HepG2 (cell line): Measurements from ENCODE around the gene MYO5B. TPM values are rescaled to one million over a fixed set of nuclear protein-coding genes. Genes with fewer than 3 reads are reported as not detected.
A peak's percentile ranks its signal among the peaks of the same experiment; 100 is the strongest.

Source experiments
- ATAC-seq: fragments of 200-7000 bp; cut with Tn5 transposase; 3 replicates; pipeline ENCODE4 v1.9.1; 2020; ENCODE audit warnings: mild to moderate bottlenecking, moderate library complexity
- BruUV-seq: library from RNA; stranded (reverse); fragments of 400-500 nt; replicated peaks from 2 replicates; lab custom pipeline; 2021; lab: Mats Ljungman, UMichigan
- CTCF ChIA-PET: fragments of 300-600 bp; formaldehyde crosslinking; extraction: SDS; loops from one replicate; lab custom pipeline; 2021; ENCODE audit warnings: low total read pairs, inconsistent platforms, low intra/inter-chr PET ratio; lab: Yijun Ruan, JAX
- POLR2A ChIA-PET: fragments of 350-600 bp; sonication (Branson Sonifier 250); formaldehyde crosslinking; loops from one replicate; lab custom pipeline; 2020; ENCODE audit warnings: antibody characterized with exemption, inconsistent platforms; lab: Yijun Ruan, JAX
- DNase-seq: peaks from one replicate; pipeline ENCODE4 v3.0.0-alpha.2; 2015; ENCODE audit warnings: low spot score
- FAIRE-seq: peaks from 3 replicates; lab custom pipeline; 2011; peaks lifted over from hg19 to GRCh38; lab: Jason Lieb, UNC
- H2AFZ ChIP-seq: one replicate; pipeline ENCODE4 v1.6.1; 2011; ENCODE audit warnings: low read length, inconsistent platforms
- H3K27ac ChIP-seq: fragments of 300-600 bp; 3 replicates; pipeline ENCODE4 v1.8.0; 2011; ENCODE audit warnings: mixed run types, mild to moderate bottlenecking, mixed read lengths, low read length, inconsistent platforms; ENCODE audit not compliant: insufficient read depth; ENCODE audit errors: extremely low read length
- H3K27me3 ChIP-seq, 2 experiments: fragments of 200-600 bp in 1 of 2; 2 replicates in 1 of 2; 3 replicates in 1 of 2; pipeline versions ENCODE4 v1.6.0 to v1.8.0; 2011; ENCODE audit warnings: low read length in 2 of 2, mild to moderate bottlenecking in 2 of 2, moderate library complexity in 2 of 2, inconsistent platforms in 1 of 2; ENCODE audit not compliant: insufficient read depth in 2 of 2, control insufficient read depth in 1 of 2
- H3K36me3 ChIP-seq, 2 experiments: fragments of 200-600 bp in 1 of 2; replicated peaks in 1 of 2; 2 replicates in 1 of 2; 3 replicates in 1 of 2; pipeline versions ENCODE4 v1.5.1 to v1.8.0; 2011; ENCODE audit warnings: low read length in 2 of 2, inconsistent platforms in 1 of 2; ENCODE audit not compliant: insufficient read depth in 2 of 2, control insufficient read depth in 1 of 2
- H3K4me1 ChIP-seq: 2 replicates; pipeline ENCODE4 v1.5.1; 2012; ENCODE audit warnings: low read length, inconsistent platforms; ENCODE audit not compliant: insufficient read depth
- H3K4me2 ChIP-seq: 2 replicates; pipeline ENCODE4 v1.6.0; 2011; ENCODE audit warnings: low read depth, low read length, inconsistent platforms
- H3K4me3 ChIP-seq, 3 experiments: fragments of 200-600 bp in 1 of 3; sonication (generic), shearing (Covaris generic) in 1 of 3; replicated peaks in 1 of 3; 2 replicates each; pipeline ENCODE4 v1.5.1; 2011 to 2016; ENCODE audit warnings: low read length in 3 of 3, inconsistent platforms in 2 of 3, low read depth in 2 of 3, mild to moderate bottlenecking in 2 of 3, control low read depth in 1 of 3, mixed read lengths in 1 of 3; ENCODE audit not compliant: insufficient read depth in 1 of 3
- H3K79me2 ChIP-seq: one replicate; pipeline ENCODE4 v1.6.1; 2011; ENCODE audit warnings: low read length, inconsistent platforms; ENCODE audit not compliant: insufficient read depth
- H3K9ac ChIP-seq: 2 replicates; pipeline ENCODE4 v1.6.0; 2011; ENCODE audit warnings: mild to moderate bottlenecking, low read depth, low read length, inconsistent platforms; ENCODE audit not compliant: insufficient read depth
- H3K9me3 ChIP-seq: 2 replicates; pipeline ENCODE4 v1.5.1; 2012; ENCODE audit warnings: mild to moderate bottlenecking, low read length
- H4K20me1 ChIP-seq: 2 replicates; pipeline ENCODE4 v1.6.0; 2011; ENCODE audit warnings: inconsistent platforms, mild to moderate bottlenecking, low read length, moderate library complexity; ENCODE audit not compliant: insufficient read depth
- BCL6 ChIP-seq: IDR thresholded peaks from 2 replicates; pipeline ENCODE4 v1.6.1; 2016; ENCODE audit warnings: missing genetic modification reagents, missing compliant biosample characterization
- HINFP ChIP-seq: sonication (generic); formaldehyde crosslinking; IDR thresholded peaks from 2 replicates; pipeline ENCODE4 v1.4.0; 2020; ENCODE audit warnings: low read depth, mild to moderate bottlenecking, missing genetic modification reagents
- STAG1 ChIP-seq: sonication (generic); formaldehyde crosslinking; IDR thresholded peaks from 2 replicates; pipeline ENCODE4 v1.4.0; 2020; ENCODE audit warnings: missing genetic modification reagents
- ZNF616 ChIP-seq: sonication (generic); formaldehyde crosslinking; IDR thresholded peaks from 2 replicates; pipeline ENCODE4 v1.5.0; 2020; ENCODE audit warnings: low read depth, mild to moderate bottlenecking, missing genetic modification reagents
- ZSCAN21 ChIP-seq: sonication (generic); formaldehyde crosslinking; IDR thresholded peaks from 2 replicates; pipeline ENCODE4 v1.8.0; 2022; ENCODE audit warnings: mild to moderate bottlenecking, missing genetic modification reagents, moderate library complexity, borderline replicate concordance
- WGBS: methylation state at CpG from one replicate; pipeline ENCODE4 v1.1.6; 2017; ENCODE audit warnings: low lambda C conversion rate; 5-methylcytosine and 5-hydroxymethylcytosine counted together
- in situ Hi-C: cut with HindIII; loops from 2 replicates; pipeline ENCODE4 v1.10.0; 2017; ENCODE audit warnings: low pct_unique_long_range_greater_than_20kb; ENCODE audit not compliant: extremely low pct_ligation_motif_present
- intact Hi-C: fragments of 100-400 bp; cut with micrococcal nuclease; formaldehyde crosslinking; loops from one replicate; pipeline ENCODE4 v1.10.0; 2022; ENCODE audit not compliant: unreplicated experiment
- polyA plus RNA-seq, 8 experiments: library from polyadenylated mRNA; depleted of rRNA in 3 of 8; stranded (reverse) in 7 of 8; unstranded in 1 of 8; fragments of >200 nt; fragmentation: Illumina TruSeq in 4 of 8; extraction: Trizol in 4 of 8; gene quantifications; 2 replicates each; pipeline versions ENCODE4 v1.2.1 to v1.2.3, GENCODE V29; 2011 to 2016; ENCODE audit warnings: low read depth in 4 of 8, missing spikeins in 1 of 8, mixed read lengths in 1 of 8; ENCODE audit not compliant: insufficient read depth in 1 of 8
- total RNA-seq, 5 experiments: library from RNA; depleted of rRNA; stranded (reverse); fragments of >200 nt; fragmentation: Illumina TruSeq; extraction: Trizol; gene quantifications; 2 replicates each; pipeline ENCODE4 v1.2.3, GENCODE V29; 2016; ENCODE audit warnings: low read depth in 1 of 5
- TF ChIP-seq, protein P1 (sequence below): sonication (generic); formaldehyde crosslinking; IDR thresholded peaks from 2 replicates; pipeline ENCODE4 v1.4.0; 2020; ENCODE audit warnings: mild to moderate bottlenecking, missing genetic modification reagents

MYO5B gene
- total and polyA plus RNA-seq, 2 of the 13 experiments (the other 11 are each of a cell fraction or from before 2014, with no cell fraction given): 13.1 to 24.0 TPM

DNA sequence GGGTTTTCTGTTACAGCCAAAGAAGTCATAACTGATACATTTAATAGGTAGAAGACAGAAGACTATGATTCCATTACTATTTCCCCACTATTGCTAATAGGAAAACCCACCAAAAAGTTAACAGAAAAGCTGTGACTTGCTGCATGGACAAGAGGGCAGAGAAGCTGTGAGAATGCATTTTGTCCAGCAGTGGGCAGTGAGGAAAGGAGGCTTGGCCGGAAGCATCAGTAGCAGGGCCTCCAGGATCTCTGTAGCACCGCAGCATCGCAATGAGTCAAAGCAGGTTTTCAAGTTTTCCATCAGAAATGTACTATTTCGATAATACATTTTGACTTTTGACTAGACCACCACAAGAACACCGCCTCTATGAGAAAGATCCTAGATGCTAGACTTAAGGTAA is 24.9 kb downstream of the MYO5B start:
- H3K4me3 ChIP-seq: no peak overlapping the region
- no peak overlapping the region for H3K27ac ChIP-seq
- H2AFZ ChIP-seq: no peak overlapping the region
- 96% methylated on average over 5 of the region's 5 CpGs for WGBS
- no TSS peak for BruUV-seq
- FAIRE-seq (no peak), DNase-seq (no peak), ATAC-seq (peak; percentile 70)
- in situ Hi-C loops (no loop called here), intact Hi-C loops (no loop called here)
- POLR2A ChIA-PET: no interaction called here
- no peaks in the 10 kb centered on the region for H3K79me2 ChIP-seq
- no peaks in the 10 kb centered on the region for H4K20me1 ChIP-seq
- no peak overlapping the region for H3K4me2 ChIP-seq
- no peaks in the 10 kb centered on the region for H3K36me3 ChIP-seq
- no peaks in the 10 kb centered on the region for H3K4me1 ChIP-seq
- CTCF ChIA-PET: no interaction called here
- TF ChIP-seq, protein P1, sequence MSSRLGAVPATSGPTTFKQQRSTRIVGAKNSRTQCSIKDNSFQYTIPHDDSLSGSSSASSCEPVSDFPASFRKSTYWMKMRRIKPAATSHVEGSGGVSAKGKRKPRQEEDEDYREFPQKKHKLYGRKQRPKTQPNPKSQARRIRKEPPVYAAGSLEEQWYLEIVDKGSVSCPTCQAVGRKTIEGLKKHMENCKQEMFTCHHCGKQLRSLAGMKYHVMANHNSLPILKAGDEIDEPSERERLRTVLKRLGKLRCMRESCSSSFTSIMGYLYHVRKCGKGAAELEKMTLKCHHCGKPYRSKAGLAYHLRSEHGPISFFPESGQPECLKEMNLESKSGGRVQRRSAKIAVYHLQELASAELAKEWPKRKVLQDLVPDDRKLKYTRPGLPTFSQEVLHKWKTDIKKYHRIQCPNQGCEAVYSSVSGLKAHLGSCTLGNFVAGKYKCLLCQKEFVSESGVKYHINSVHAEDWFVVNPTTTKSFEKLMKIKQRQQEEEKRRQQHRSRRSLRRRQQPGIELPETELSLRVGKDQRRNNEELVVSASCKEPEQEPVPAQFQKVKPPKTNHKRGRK (CRISPR knock-in tag): no peak
- peak; percentile 23; the same call in 1 of the 2 replicates for TF ChIP-seq STAG1
- no peak for TF ChIP-seq ZSCAN21 (CRISPR knock-in tag)
- no peak for TF ChIP-seq BCL6
- TF ChIP-seq HINFP (CRISPR knock-in tag): no peak
- no peak for TF ChIP-seq ZNF616 (CRISPR knock-in tag)
- no peaks in the 10 kb centered on the region for H3K27me3 ChIP-seq
- no peak overlapping the region for H3K9ac ChIP-seq
- no peaks in the 10 kb centered on the region for H3K9me3 ChIP-seq
